ENCODE data around the gene ZBTB32.
"Not testable (repeated sequence)": the region's sequence is repeated elsewhere in the genome, so short reads cannot be mapped to it uniquely, and the experiment has no call there.

ZBTB32 gene

GRCh38 chr19:35704218-35704617, at the start of gene ZBTB32:
Gene ZBTB32 (plus strand): TSS chr19:35704558. CDS start chr19:35714627, 10,069 bp downstream.
- DNase-seq = peak; percentile 70

- DNase-seq = not testable (repeated sequence)
Observed at GRCh38 chr19:35654828-35655227, 49.5 kb upstream of the ZBTB32 start.

- DNase-seq = no peak
Observed at GRCh38 chr19:35655600-35655999, 48.8 kb upstream of the ZBTB32 start.

- no peak for DNase-seq
Observed at GRCh38 chr19:35656700-35657099, 47.7 kb upstream of the ZBTB32 start.

GRCh38 chr19:35657904-35658700, 46.3 kb upstream of the ZBTB32 start:
- DNase-seq = no peak

- DNase-seq = no peak
Observed at GRCh38 chr19:35661995-35662340, 42.4 kb upstream of the ZBTB32 start.

- DNase-seq = no peak
Observed at GRCh38 chr19:35663981-35664380, 40.4 kb upstream of the ZBTB32 start.

- no peak for DNase-seq
Observed at GRCh38 chr19:35665157-35665556, 39.2 kb upstream of the ZBTB32 start.

- DNase-seq = no peak
Observed at GRCh38 chr19:35665604-35666003, 38.8 kb upstream of the ZBTB32 start.

GRCh38 chr19:35666251-35666913, 38.0 kb upstream of the ZBTB32 start, which contains the start of gene UPK1A:
Gene UPK1A (plus strand): TSS chr19:35666517. CDS start chr19:35666813, 296 bp downstream.
- DNase-seq = no peak

- no peak for DNase-seq
Observed at GRCh38 chr19:35669566-35669965, 34.8 kb upstream of the ZBTB32 start.

- no peak for DNase-seq
Observed at GRCh38 chr19:35669974-35670373, 34.4 kb upstream of the ZBTB32 start.

GRCh38 chr19:35670686-35671085, 33.7 kb upstream of the ZBTB32 start:
- no peak for DNase-seq

- DNase-seq = peak; percentile 83
Observed at GRCh38 chr19:35671818-35672217, 32.5 kb upstream of the ZBTB32 start.

- peak; percentile 18 for DNase-seq
Observed at GRCh38 chr19:35673121-35673804, 31.1 kb upstream of the ZBTB32 start.

GRCh38 chr19:35675589-35676140, 28.7 kb upstream of the ZBTB32 start:
- no peak for DNase-seq

GRCh38 chr19:35689836-35690235, 14.5 kb upstream of the ZBTB32 start:
- DNase-seq = no peak

GRCh38 chr19:35691106-35691505, 13.3 kb upstream of the ZBTB32 start:
- not testable (repeated sequence) for DNase-seq

- no peak for DNase-seq
Observed at GRCh38 chr19:35692010-35692409, 12.3 kb upstream of the ZBTB32 start.

GRCh38 chr19:35693422-35693821, 10.9 kb upstream of the ZBTB32 start:
- DNase-seq = no peak

- peak; percentile 94 for DNase-seq
Observed at GRCh38 chr19:35693835-35694599, 10.3 kb upstream of the ZBTB32 start.

- DNase-seq = no peak
Observed at GRCh38 chr19:35695895-35696422, 8.4 kb upstream of the ZBTB32 start.

All from hematopoietic multipotent progenitor cell treated with erythropoietin and hydrocortisone succinate and interleukin-3 and kit ligand, for 8 days (in vitro differentiated cells).